HepG2 (cell line): ENCODE results near the gene DNAAF3. TPM values are rescaled to one million over a fixed set of nuclear protein-coding genes. Genes with fewer than 3 reads are reported as not detected.

ENCODE experiments used
- ERF ChIP-seq: IDR thresholded peaks from 2 replicates; pipeline ENCODE4 v1.6.1; 2018; ENCODE audit warnings: missing biosample characterization, missing genetic modification reagents
- ETV6 ChIP-seq: sonication (generic); formaldehyde crosslinking; conservative IDR thresholded peaks from 2 replicates; pipeline ENCODE4 v1.4.0; 2020; ENCODE audit warnings: missing genetic modification reagents
- FOXK2 ChIP-seq: fragments of 450-650 bp; IDR thresholded peaks from 2 replicates; pipeline ENCODE4 v1.6.1; 2016
- IRF9 ChIP-seq: sonication (generic); formaldehyde crosslinking; IDR thresholded peaks from 2 replicates; pipeline ENCODE4 v1.8.0; 2022; ENCODE audit warnings: missing genetic modification reagents, mild to moderate bottlenecking, borderline replicate concordance
- IRX3 ChIP-seq: sonication (generic); formaldehyde crosslinking; IDR thresholded peaks from 2 replicates; pipeline ENCODE4 v1.8.1; 2023; ENCODE audit warnings: mild to moderate bottlenecking, low read depth, missing genetic modification reagents, borderline replicate concordance
- MBD4 ChIP-seq: IDR thresholded peaks from 2 replicates; pipeline ENCODE4 v1.6.1; 2012; ENCODE audit warnings: low read length, inconsistent platforms, borderline replicate concordance
- MIER2 ChIP-seq: IDR thresholded peaks from 2 replicates; pipeline ENCODE4 v1.6.1; 2016; ENCODE audit warnings: missing biosample characterization, missing genetic modification reagents
- MIXL1 ChIP-seq: IDR thresholded peaks from 2 replicates; pipeline ENCODE4 v1.6.1; 2016
- MXD1 ChIP-seq: sonication (generic); formaldehyde crosslinking; IDR thresholded peaks from 2 replicates; pipeline ENCODE4 v1.4.0; 2020; ENCODE audit warnings: mild to moderate bottlenecking, missing genetic modification reagents
- NPAS2 ChIP-seq: sonication (generic); formaldehyde crosslinking; IDR thresholded peaks from 2 replicates; pipeline ENCODE4 v1.8.0; 2022; ENCODE audit warnings: mild to moderate bottlenecking, missing genetic modification reagents, borderline replicate concordance
- PCBP2 ChIP-seq: fragments of 200-400 bp; formaldehyde crosslinking; optimal IDR thresholded peaks from 2 replicates; pipeline ENCODE3; 2018; ENCODE audit warnings: low read length, low read depth; ENCODE audit not compliant: poor library complexity, severe bottlenecking
- PHB2 ChIP-seq: fragments of 450-650 bp; IDR thresholded peaks from 2 replicates; pipeline ENCODE4 v1.6.1; 2018; ENCODE audit not compliant: partially characterized antibody
- POLR2AphosphoS5 ChIP-seq: IDR thresholded peaks from 2 replicates; pipeline ENCODE4 v1.6.1; 2012; ENCODE audit warnings: low read depth, low read length
- RAD51 ChIP-seq: fragments of 450-650 bp; IDR thresholded peaks from 2 replicates; pipeline ENCODE4 v1.6.1; 2016; ENCODE audit warnings: borderline replicate concordance
- REPIN1 ChIP-seq: sonication (generic); formaldehyde crosslinking; IDR thresholded peaks from 2 replicates; pipeline ENCODE4 v1.8.0; 2022; ENCODE audit warnings: missing genetic modification reagents, low read depth, mild to moderate bottlenecking, borderline replicate concordance
- SIX1 ChIP-seq: sonication (generic); formaldehyde crosslinking; IDR thresholded peaks from 2 replicates; pipeline ENCODE4 v1.4.0; 2020; ENCODE audit warnings: missing genetic modification reagents, borderline replicate concordance
- SOX5 ChIP-seq: IDR thresholded peaks from 2 replicates; pipeline ENCODE4 v1.6.1; 2016; ENCODE audit warnings: borderline replicate concordance
- STAT5B ChIP-seq: sonication (generic); formaldehyde crosslinking; IDR thresholded peaks from 2 replicates; pipeline ENCODE4 v1.4.0; 2020; ENCODE audit warnings: missing genetic modification reagents
- ZBTB25 ChIP-seq: IDR thresholded peaks from 2 replicates; pipeline ENCODE4 v1.6.1; 2018; ENCODE audit warnings: missing genetic modification reagents
- ZBTB43 ChIP-seq: sonication (generic); formaldehyde crosslinking; conservative IDR thresholded peaks from 2 replicates; pipeline ENCODE4 v1.4.0; 2020; ENCODE audit warnings: missing genetic modification reagents
- ZFY ChIP-seq: sonication (generic); formaldehyde crosslinking; IDR thresholded peaks from 2 replicates; pipeline ENCODE4 v1.4.0; 2020; ENCODE audit warnings: missing genetic modification reagents
- ZNF101 ChIP-seq: sonication (generic); formaldehyde crosslinking; IDR thresholded peaks from 2 replicates; pipeline ENCODE4 v1.4.0; 2020; ENCODE audit warnings: mild to moderate bottlenecking, low read depth, missing genetic modification reagents, borderline replicate concordance
- ZNF274 ChIP-seq: sonication (generic); formaldehyde crosslinking; IDR thresholded peaks from 2 replicates; pipeline ENCODE4 v1.5.1; 2020; ENCODE audit warnings: mild to moderate bottlenecking, missing genetic modification reagents
- ZNF317 ChIP-seq: sonication (generic); formaldehyde crosslinking; IDR thresholded peaks from 2 replicates; pipeline ENCODE4 v1.5.0; 2020; ENCODE audit warnings: mild to moderate bottlenecking, missing genetic modification reagents
- ZNF335 ChIP-seq: sonication (generic); formaldehyde crosslinking; IDR thresholded peaks from 2 replicates; pipeline ENCODE4 v1.4.0; 2020; ENCODE audit warnings: missing genetic modification reagents
- ZNF552 ChIP-seq: sonication (generic); formaldehyde crosslinking; IDR thresholded peaks from 2 replicates; pipeline ENCODE4 v1.9.0; 2022; ENCODE audit warnings: missing genetic modification reagents, mild to moderate bottlenecking, borderline replicate concordance
- ZNF740 ChIP-seq: sonication (generic); formaldehyde crosslinking; IDR thresholded peaks from 2 replicates; pipeline ENCODE4 v1.4.0; 2020; ENCODE audit warnings: missing genetic modification reagents
- ZNF781 ChIP-seq: sonication (generic); formaldehyde crosslinking; IDR thresholded peaks from 2 replicates; pipeline ENCODE4 v1.5.1; 2020; ENCODE audit warnings: borderline replicate concordance, mild to moderate bottlenecking, missing genetic modification reagents; ENCODE audit errors: not compliant biosample characterization
- ZNF839 ChIP-seq: sonication (generic); formaldehyde crosslinking; IDR thresholded peaks from 2 replicates; pipeline ENCODE4 v1.4.0; 2020; ENCODE audit warnings: missing genetic modification reagents, mild to moderate bottlenecking, borderline replicate concordance
- ZNF891 ChIP-seq: sonication (generic); formaldehyde crosslinking; IDR thresholded peaks from 2 replicates; pipeline ENCODE4 v1.5.0; 2020; ENCODE audit warnings: mild to moderate bottlenecking, missing genetic modification reagents
- polyA plus RNA-seq, 8 experiments: library from polyadenylated mRNA; depleted of rRNA in 3 of 8; stranded (reverse) in 7 of 8; unstranded in 1 of 8; fragments of >200 nt; fragmentation: Illumina TruSeq in 4 of 8; extraction: Trizol in 4 of 8; gene quantifications; 2 replicates each; pipeline versions ENCODE4 v1.2.1 to v1.2.3, GENCODE V29; 2011 to 2016; ENCODE audit warnings: low read depth in 4 of 8, missing spikeins in 1 of 8, mixed read lengths in 1 of 8; ENCODE audit not compliant: insufficient read depth in 1 of 8
- total RNA-seq, 5 experiments: library from RNA; depleted of rRNA; stranded (reverse); fragments of >200 nt; fragmentation: Illumina TruSeq; extraction: Trizol; gene quantifications; 2 replicates each; pipeline ENCODE4 v1.2.3, GENCODE V29; 2016; ENCODE audit warnings: low read depth in 1 of 5

Gene DNAAF3
- total and polyA plus RNA-seq, 2 of the 13 experiments (the other 11 are each of a cell fraction or from before 2014, with no cell fraction given) = 0.30 to 0.40 TPM

GRCh38 chr19:55165952-55166529 is 372 bp downstream of the DNAAF3 start (continued):
- no peak for TF ChIP-seq IRX3 (CRISPR knock-in tag)
- TF ChIP-seq SOX5 = no peak
- no peak for TF ChIP-seq NPAS2 (CRISPR knock-in tag)
- no peak for TF ChIP-seq ZNF335 (CRISPR knock-in tag)
- TF ChIP-seq ZFY (CRISPR knock-in tag) = peak; percentile 44; the same call in 1 of the 2 replicates
- no peak for TF ChIP-seq MBD4
- no peak for TF ChIP-seq ZNF781 (CRISPR knock-in tag)
- TF ChIP-seq FOXK2 = no peak
- no peak for TF ChIP-seq STAT5B (CRISPR knock-in tag)
- no peak for TF ChIP-seq REPIN1 (CRISPR knock-in tag)
- no peak for TF ChIP-seq MXD1 (CRISPR knock-in tag)
- TF ChIP-seq ZNF740 (CRISPR knock-in tag) = no peak
- no peak; the same call in 1 of the 2 replicates for TF ChIP-seq ZNF891
- TF ChIP-seq ZNF274 (CRISPR knock-in tag) = no peak
- TF ChIP-seq RAD51 = no peak
- no peak for TF ChIP-seq PHB2
- no peak for TF ChIP-seq SIX1 (CRISPR knock-in tag)
- TF ChIP-seq ZBTB43 (CRISPR knock-in tag) = 0 out of 2 replicates have a peak, but pooled peaks have one; percentile 33
- TF ChIP-seq ERF = 0 out of 2 replicates have a peak, but pooled peaks have one; percentile 58
- no peak for TF ChIP-seq ETV6 (CRISPR knock-in tag)
- no peak for TF ChIP-seq ZNF552 (CRISPR knock-in tag)
- 0 out of 2 replicates have a peak, but pooled peaks have one; percentile 37 for TF ChIP-seq MIXL1 (CRISPR knock-in tag)
- no peak for TF ChIP-seq ZNF101 (CRISPR knock-in tag)
- no peak for TF ChIP-seq ZNF839 (CRISPR knock-in tag)
- TF ChIP-seq MIER2 (CRISPR knock-in tag) = no peak
- TF ChIP-seq ZNF317 = no peak
- TF ChIP-seq ZBTB25 (CRISPR knock-in tag) = no peak
- TF ChIP-seq POLR2AphosphoS5 = no peak
- no peak for TF ChIP-seq PCBP2
- TF ChIP-seq IRF9 (CRISPR knock-in tag) = no peak; the same call in none of the 2 replicates
